Measurements from ENCODE around the gene RANGAP1. TPM values are rescaled to one million over a fixed set of nuclear protein-coding genes. Genes with fewer than 3 reads are reported as not detected.

The RANGAP1 gene, protein sequence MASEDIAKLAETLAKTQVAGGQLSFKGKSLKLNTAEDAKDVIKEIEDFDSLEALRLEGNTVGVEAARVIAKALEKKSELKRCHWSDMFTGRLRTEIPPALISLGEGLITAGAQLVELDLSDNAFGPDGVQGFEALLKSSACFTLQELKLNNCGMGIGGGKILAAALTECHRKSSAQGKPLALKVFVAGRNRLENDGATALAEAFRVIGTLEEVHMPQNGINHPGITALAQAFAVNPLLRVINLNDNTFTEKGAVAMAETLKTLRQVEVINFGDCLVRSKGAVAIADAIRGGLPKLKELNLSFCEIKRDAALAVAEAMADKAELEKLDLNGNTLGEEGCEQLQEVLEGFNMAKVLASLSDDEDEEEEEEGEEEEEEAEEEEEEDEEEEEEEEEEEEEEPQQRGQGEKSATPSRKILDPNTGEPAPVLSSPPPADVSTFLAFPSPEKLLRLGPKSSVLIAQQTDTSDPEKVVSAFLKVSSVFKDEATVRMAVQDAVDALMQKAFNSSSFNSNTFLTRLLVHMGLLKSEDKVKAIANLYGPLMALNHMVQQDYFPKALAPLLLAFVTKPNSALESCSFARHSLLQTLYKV
- 100 to 1,000 TPM in 4 of 5 donors, 10 to 100 TPM in 1; 95.0 to 113 (median 104) TPM for total RNA-seq
- total RNA-seq (2013): 35.3 TPM
- total RNA-seq: 97.9 to 329 (median 195) reads per million in 29 experiments

DNA sequence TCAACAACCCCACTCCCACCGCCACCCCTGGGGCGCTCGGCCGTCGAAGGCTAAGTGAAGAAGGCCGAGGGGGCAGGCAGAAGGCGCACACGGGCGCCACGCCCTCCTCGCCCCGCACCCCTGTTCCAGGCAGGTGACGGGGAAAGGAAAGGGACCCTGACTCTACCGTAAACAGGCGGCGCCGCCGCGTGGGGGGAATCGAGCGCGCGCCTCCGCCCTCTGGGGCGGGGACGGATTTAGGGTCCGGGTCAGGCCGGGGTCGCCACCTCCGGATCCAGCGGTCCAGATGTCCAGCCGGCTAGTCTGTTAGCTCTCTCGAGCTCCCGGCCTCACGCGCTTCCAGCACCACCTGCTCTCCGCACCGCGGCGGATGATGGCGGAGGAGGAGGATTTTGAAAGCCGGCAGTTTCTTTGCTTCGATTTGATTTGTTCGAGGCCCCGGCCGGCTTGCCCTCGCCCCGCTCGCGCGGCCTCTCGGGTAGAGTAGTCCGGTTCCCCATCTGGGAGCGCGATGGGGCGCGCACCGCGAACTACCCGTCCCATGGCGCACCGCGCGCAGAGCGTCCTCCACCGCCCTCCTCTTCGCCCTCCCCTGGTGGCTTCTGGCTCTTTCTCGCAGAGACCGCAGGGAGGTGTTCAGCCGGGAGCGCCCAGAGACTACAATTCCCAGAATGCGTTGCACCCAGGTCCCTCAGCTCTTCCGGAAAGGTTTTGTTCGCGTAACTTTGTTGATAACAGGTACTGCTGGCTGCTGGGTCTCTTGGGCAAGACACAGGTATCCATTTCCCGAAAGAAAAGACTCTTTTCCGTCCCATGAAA lies at the start of gene RANGAP1:
Gene RANGAP1 (minus strand): TSS at position 368 of the 819 bp plus-strand sequence. CDS start 5,143 bp downstream, outside the sequence.
- peaks cover 18 to 25% of the 10 kb centered on the region in 2 donors for H3K36me3 ChIP-seq (ENCODE audit: control insufficient read depth in 2 of 2, extremely low read depth in 1 of 2, insufficient read depth in 1 of 2, low read length in 1 of 2)
- POLR2A ChIA-PET: interaction anchor here (0.5 to 1.5 kb wide), 12 partner anchors 12 to 515 kb away, joined by 3 to 10 read pairs (median 4); partner anchors contain the start of genes CCDC134 (in 1 of the 2), PHF5A (in 1 of the 2), ST13 (in 1 of the 2) and TEF (in 1 of the 2)

DNA sequence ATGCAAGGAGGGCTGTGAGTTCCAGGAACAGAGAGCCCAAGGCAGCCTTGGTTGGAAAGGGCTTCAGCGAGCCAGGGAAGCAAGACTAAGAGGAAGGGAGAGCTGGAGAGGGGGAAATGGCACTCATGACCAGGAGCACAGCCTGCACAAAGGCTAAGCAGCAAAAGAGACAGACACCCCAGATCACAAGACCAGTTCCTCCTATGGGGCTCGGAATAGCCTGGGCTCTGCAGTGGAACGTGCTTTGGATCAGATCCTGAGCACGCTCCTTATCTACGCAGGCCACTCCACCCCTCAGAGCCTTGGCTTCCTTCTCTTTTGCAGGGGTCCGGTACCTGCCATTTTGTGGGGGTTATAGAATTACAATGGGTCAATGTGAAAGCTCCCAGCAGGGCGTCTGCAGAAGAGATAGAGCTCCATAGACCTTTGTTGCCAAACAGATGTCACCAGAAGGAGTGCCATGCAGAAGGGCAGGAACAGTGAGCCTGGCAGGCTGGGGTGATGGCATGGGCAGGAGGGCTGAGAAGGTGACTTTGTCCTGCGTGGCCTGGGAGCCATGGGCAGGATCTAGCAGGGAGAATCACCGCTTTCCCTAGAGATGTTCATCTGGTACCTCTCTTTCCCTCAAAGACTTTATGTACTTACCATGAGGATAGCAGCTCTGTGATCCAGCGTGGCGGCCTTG lies 49.1 kb upstream of the RANGAP1 start:
- Mint-ChIP-seq H3K27me3 (no peaks in the 10 kb centered on the region), H3K9me3 (no peaks in the 10 kb centered on the region), H3K27ac (no peak overlapping the region), H3K36me3 (peaks cover 29% of the 10 kb centered on the region), H3K4me1 (peaks cover 11 to 13% (median 11%) of the 10 kb centered on the region in 3 donors), H3K4me3 (no peak overlapping the region)
- ChIA-PET CTCF (interaction anchor here in 1 of 2 donors (0.6 kb wide), 1 partner anchor 276 kb away, joined by 3 read pairs; no protein-coding TSS in a partner anchor), POLR2A (interaction anchor here in 1 of 2 donors (0.6 kb wide), 1 partner anchor 543 kb away, joined by 3 read pairs; no protein-coding TSS in a partner anchor)
- ATAC-seq (replicated peaks in 1 of 4): no peak
- H3K27me3 ChIP-seq (replicated peaks in 1 of 2; ENCODE audit: control insufficient read depth in 2 of 2, extremely low read depth in 1 of 2, insufficient read depth in 2 of 2, low read length in 1 of 2): no peaks in the 10 kb centered on the region
- 94% methylated on average over 8 of the region's 11 CpGs for WGBS (ENCODE audit: insufficient coverage)
- no peak overlapping the region for H3K4me3 ChIP-seq (ENCODE audit: control insufficient read depth in 1 of 2, extremely low read depth in 1 of 2, low read length in 1 of 2)
- peaks cover 4 to 11% of the 10 kb centered on the region in 2 experiments for H3K4me1 ChIP-seq (ENCODE audit: control insufficient read depth in 1 of 2, extremely low read depth in 1 of 2, insufficient read depth in 2 of 2, low read length in 2 of 2)
- no peaks in the 10 kb centered on the region for H3K9me3 ChIP-seq
- DNase-seq: no peak
- no peak overlapping the region for H3K27ac ChIP-seq (ENCODE audit: low read length)
- peaks cover 26 to 63% of the 10 kb centered on the region in 2 donors for H3K36me3 ChIP-seq (ENCODE audit: control insufficient read depth in 2 of 2, extremely low read depth in 1 of 2, insufficient read depth in 1 of 2, low read length in 1 of 2)

More for the DNA sequence above, at the start of gene RANGAP1:
- peak within 1 kb of the TSS; percentile 66 to 90 for H3K4me3 ChIP-seq (ENCODE audit: control insufficient read depth in 1 of 2, extremely low read depth in 1 of 2, low read length in 1 of 2)
- CTCF ChIA-PET: interaction anchor here (0.5 to 1.7 kb wide), 7 partner anchors 15 to 474 kb away, joined by 3 to 9 read pairs (median 3); partner anchors contain the start of genes TEF (in 1 of the 2) and ZC3H7B (in 1 of the 2)
- peak within 1 kb of the TSS; percentile 89 to 98 (median 96) for H3K4me3 Mint-ChIP-seq
- H3K27me3 ChIP-seq (replicated peaks in 1 of 2; ENCODE audit: control insufficient read depth in 2 of 2, extremely low read depth in 1 of 2, insufficient read depth in 2 of 2, low read length in 1 of 2): no peaks in the 10 kb centered on the region
- H3K27ac ChIP-seq (ENCODE audit: low read length): peak within 1 kb of the TSS; percentile 93
- peaks cover 31 to 37% (median 34%) of the 10 kb centered on the region in 3 donors for H3K4me1 Mint-ChIP-seq
- peaks cover 11% of the 10 kb centered on the region for H3K36me3 Mint-ChIP-seq
- no peaks in the 10 kb centered on the region for H3K9me3 ChIP-seq
- peak; percentile 89 to 97 (median 94) for ATAC-seq (replicated peaks in 1 of 4)
- H3K27ac Mint-ChIP-seq: peak within 1 kb of the TSS; percentile 99
- H3K4me1 ChIP-seq (ENCODE audit: control insufficient read depth in 1 of 2, extremely low read depth in 1 of 2, insufficient read depth in 2 of 2, low read length in 2 of 2): peaks cover 13 to 35% of the 10 kb centered on the region in 2 experiments
- under 1% methylated on average over 69 of the region's 77 CpGs for WGBS (ENCODE audit: insufficient coverage)
- H3K27me3 Mint-ChIP-seq: no peaks in the 10 kb centered on the region
- H3K9me3 Mint-ChIP-seq: no peaks in the 10 kb centered on the region
- DNase-seq: peak; percentile 96 to 100 (median 99)

DNA sequence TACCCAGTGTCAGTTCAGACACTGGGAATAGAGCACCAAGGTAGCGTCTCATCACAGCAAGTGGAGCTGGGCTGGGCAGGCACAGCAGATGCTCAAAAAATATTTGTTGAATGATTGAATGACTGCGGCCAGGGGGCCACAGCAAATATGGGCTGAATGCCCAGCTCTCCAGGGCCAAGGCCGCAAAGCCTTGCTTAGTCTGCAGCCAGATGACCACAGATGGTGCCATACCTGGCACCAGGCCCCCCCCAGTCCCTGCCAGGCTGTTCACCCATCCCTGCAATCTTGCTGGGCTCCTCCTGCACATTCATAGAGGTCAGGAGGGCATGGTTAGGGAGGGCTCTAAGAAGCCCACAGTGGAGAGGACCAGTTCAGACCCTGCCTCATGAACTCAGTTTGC lies 48.2 kb upstream of the RANGAP1 start:
- peaks cover 4 to 11% of the 10 kb centered on the region in 2 experiments for H3K4me1 ChIP-seq (ENCODE audit: control insufficient read depth in 1 of 2, extremely low read depth in 1 of 2, insufficient read depth in 2 of 2, low read length in 2 of 2)
- no peak overlapping the region for H3K4me3 Mint-ChIP-seq
- H3K36me3 Mint-ChIP-seq: peaks cover 29% of the 10 kb centered on the region
- POLR2A ChIA-PET: no interaction called here
- DNase-seq (no peak), ATAC-seq (replicated peaks in 1 of 4) (no peak)
- H3K9me3 Mint-ChIP-seq: no peaks in the 10 kb centered on the region
- H3K4me1 Mint-ChIP-seq: peaks cover 11 to 13% (median 11%) of the 10 kb centered on the region in 3 donors
- H3K27ac ChIP-seq (ENCODE audit: low read length): no peak overlapping the region
- no peaks in the 10 kb centered on the region for H3K27me3 Mint-ChIP-seq
- no peaks in the 10 kb centered on the region for H3K9me3 ChIP-seq
- H3K36me3 ChIP-seq (ENCODE audit: control insufficient read depth in 2 of 2, extremely low read depth in 1 of 2, insufficient read depth in 1 of 2, low read length in 1 of 2): peaks cover 24 to 64% of the 10 kb centered on the region in 2 donors
- H3K4me3 ChIP-seq (ENCODE audit: control insufficient read depth in 1 of 2, extremely low read depth in 1 of 2, low read length in 1 of 2): no peak overlapping the region
- H3K27me3 ChIP-seq (replicated peaks in 1 of 2; ENCODE audit: control insufficient read depth in 2 of 2, extremely low read depth in 1 of 2, insufficient read depth in 2 of 2, low read length in 1 of 2): no peaks in the 10 kb centered on the region
- 93% methylated on average over 3 of the region's 3 CpGs for WGBS (ENCODE audit: insufficient coverage)
- CTCF ChIA-PET: no interaction called here
- no peak overlapping the region for H3K27ac Mint-ChIP-seq

- no peak for ATAC-seq (replicated peaks in 1 of 4)
- H3K27me3 Mint-ChIP-seq: no peaks in the 10 kb centered on the region
- no peak overlapping the region for H3K4me3 Mint-ChIP-seq
- H3K27me3 ChIP-seq (replicated peaks in 1 of 2; ENCODE audit: control insufficient read depth in 2 of 2, extremely low read depth in 1 of 2, insufficient read depth in 2 of 2, low read length in 1 of 2): no peaks in the 10 kb centered on the region
- no peaks in the 10 kb centered on the region for H3K9me3 ChIP-seq
- H3K27ac ChIP-seq (ENCODE audit: low read length): no peak overlapping the region
- H3K36me3 ChIP-seq (ENCODE audit: control insufficient read depth in 2 of 2, extremely low read depth in 1 of 2, insufficient read depth in 1 of 2, low read length in 1 of 2): peaks cover 24 to 61% of the 10 kb centered on the region in 2 donors
- ChIA-PET POLR2A (no interaction called here), CTCF (no interaction called here)
- 93% methylated on average over 3 of the region's 3 CpGs for WGBS (ENCODE audit: insufficient coverage)
- no peak for DNase-seq
- H3K36me3 Mint-ChIP-seq: peaks cover 29% of the 10 kb centered on the region
- peaks cover 11 to 13% (median 11%) of the 10 kb centered on the region in 3 donors for H3K4me1 Mint-ChIP-seq
- no peak overlapping the region for H3K4me3 ChIP-seq (ENCODE audit: control insufficient read depth in 1 of 2, extremely low read depth in 1 of 2, low read length in 1 of 2)
- no peak overlapping the region for H3K27ac Mint-ChIP-seq
- H3K4me1 ChIP-seq (ENCODE audit: control insufficient read depth in 1 of 2, extremely low read depth in 1 of 2, insufficient read depth in 2 of 2, low read length in 2 of 2): peaks cover 4 to 11% of the 10 kb centered on the region in 2 experiments
- no peaks in the 10 kb centered on the region for H3K9me3 Mint-ChIP-seq
Observed at GRCh38 chr22:41333806-41334205, 47.8 kb upstream of the RANGAP1 start.

- Mint-ChIP-seq H3K27me3 (no peaks in the 10 kb centered on the region), H3K4me1 (peaks cover 11 to 13% (median 11%) of the 10 kb centered on the region in 3 donors), H3K4me3 (no peak overlapping the region), H3K9me3 (no peaks in the 10 kb centered on the region), H3K36me3 (peaks cover 36% of the 10 kb centered on the region), H3K27ac (peak overlapping the region in 1 of 2 donors; percentile 43)
- Histone ChIP-seq H3K4me3 (ENCODE audit: control insufficient read depth in 1 of 2, extremely low read depth in 1 of 2, low read length in 1 of 2) (no peak overlapping the region), H3K9me3 (no peaks in the 10 kb centered on the region), H3K27ac (ENCODE audit: low read length) (no peak overlapping the region), H3K4me1 (ENCODE audit: control insufficient read depth in 1 of 2, extremely low read depth in 1 of 2, insufficient read depth in 2 of 2, low read length in 2 of 2) (peaks cover 2 to 8% of the 10 kb centered on the region in 2 experiments), H3K27me3 (replicated peaks in 1 of 2; ENCODE audit: control insufficient read depth in 2 of 2, extremely low read depth in 1 of 2, insufficient read depth in 2 of 2, low read length in 1 of 2) (no peaks in the 10 kb centered on the region), H3K36me3 (ENCODE audit: control insufficient read depth in 2 of 2, extremely low read depth in 1 of 2, insufficient read depth in 1 of 2, low read length in 1 of 2) (peaks cover 26 to 66% of the 10 kb centered on the region in 2 donors)
- CTCF ChIA-PET: no interaction called here
- no peak for DNase-seq
- POLR2A ChIA-PET: no interaction called here
- ATAC-seq (replicated peaks in 1 of 4): no peak
- 94% methylated on average over 13 of the region's 15 CpGs for WGBS (ENCODE audit: insufficient coverage)
Observed at GRCh38 chr22:41332217-41332939, 46.4 kb upstream of the RANGAP1 start.
